RWPE1 (cell line): Measurements from ENCODE around the gene CDK5RAP2.

Experiments
- CTCF ChIA-PET: fragments of 350-600 bp; sonication (Branson Sonifier 250); formaldehyde crosslinking; extraction: SDS; loops from one replicate; lab custom pipeline; 2021; lab: Yijun Ruan, JAX
- POLR2A ChIA-PET: fragments of 400-600 bp; formaldehyde crosslinking; extraction: SDS; loops from one replicate; lab custom pipeline; 2020; ENCODE audit warnings: antibody characterized with exemption; ENCODE audit not compliant: low non-redundant PET; lab: Yijun Ruan, JAX
- DNase-seq: peaks from one replicate; pipeline ENCODE4 v3.0.0; 2012; ENCODE audit warnings: low spot score
- H3K27ac ChIP-seq: fragments of 450-650 bp; 2 replicates; pipeline ENCODE4 v1.5.1; 2017
- CTCF ChIP-seq: fragments of 450-650 bp; conservative IDR thresholded peaks from 2 replicates; pipeline ENCODE4 v1.5.1; 2017; ENCODE audit warnings: low read depth, mild to moderate bottlenecking

The CDK5RAP2 gene

GRCh38 chr9:120567081-120567480, 12.9 kb downstream of the CDK5RAP2 start:
- H3K27ac ChIP-seq: no peak overlapping the region
- CTCF ChIA-PET: interaction anchor here (0.6 kb wide), 1 partner anchor 13 kb away, joined by 3 read pairs; no protein-coding TSS in a partner anchor
- TF ChIP-seq CTCF: no peak
- POLR2A ChIA-PET: no interaction called here
- no peak for DNase-seq

GRCh38 chr9:120564589-120564988, 15.4 kb downstream of the CDK5RAP2 start:
- POLR2A ChIA-PET: no interaction called here

DNA sequence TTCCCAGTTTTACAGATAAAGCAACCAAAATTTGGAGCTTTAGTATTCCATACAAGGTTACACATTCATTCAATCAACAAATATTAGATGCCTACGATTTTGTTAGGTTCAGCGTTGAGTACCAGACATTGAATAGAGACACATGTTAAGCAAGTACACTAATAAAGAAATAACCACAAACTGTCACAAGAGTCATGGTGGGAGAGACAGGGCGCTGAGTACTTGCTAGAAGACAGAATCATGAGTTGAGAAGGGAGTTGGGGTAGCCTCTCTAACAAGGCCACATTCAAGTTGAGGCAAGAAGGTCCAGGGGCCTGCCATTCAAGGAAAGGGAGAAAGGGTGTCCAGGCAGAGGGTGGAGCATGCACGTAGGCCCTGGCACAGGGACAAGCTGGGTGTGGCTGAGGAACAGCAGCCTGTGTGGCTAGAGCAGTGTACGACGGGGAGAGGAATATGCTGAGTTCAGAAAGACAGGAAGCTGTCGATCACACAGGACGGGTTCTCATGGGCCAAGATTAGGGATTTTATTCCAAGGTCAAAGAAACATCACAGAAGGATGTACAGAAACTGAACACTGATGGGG, 17.0 kb downstream of the CDK5RAP2 start:
- ChIA-PET CTCF (no interaction called here), POLR2A (no interaction called here)
- no peak for TF ChIP-seq CTCF
- DNase-seq: no peak
- H3K27ac ChIP-seq: no peak overlapping the region

More at GRCh38 chr9:120564589-120564988, 15.4 kb downstream of the CDK5RAP2 start:
- CTCF ChIA-PET: no interaction called here
- DNase-seq: no peak
- TF ChIP-seq CTCF: no peak
- no peak overlapping the region for H3K27ac ChIP-seq

DNA sequence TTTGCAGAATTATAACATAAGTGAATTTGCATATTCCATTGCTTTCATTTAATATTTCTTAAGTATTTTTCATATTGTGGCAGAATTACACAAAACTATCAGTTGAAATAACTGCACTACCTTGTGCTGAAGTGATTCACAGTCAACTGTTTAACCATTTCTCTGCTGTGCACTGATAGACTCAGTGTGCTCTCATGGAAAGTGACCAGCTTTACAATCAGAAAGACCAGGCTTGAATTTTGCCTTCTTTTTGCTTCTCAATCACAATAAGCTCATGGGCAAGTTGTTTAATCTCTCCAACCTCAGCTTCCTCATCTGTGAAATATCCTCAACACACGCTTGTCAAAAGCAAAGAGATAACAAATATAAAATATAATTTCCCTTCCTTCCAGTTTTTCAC, 18.3 kb downstream of the CDK5RAP2 start:
- TF ChIP-seq CTCF: no peak
- POLR2A ChIA-PET: no interaction called here
- H3K27ac ChIP-seq: no peak overlapping the region
- no peak for DNase-seq
- CTCF ChIA-PET: interaction anchor here (0.6 kb wide), 1 partner anchor 9 kb away, joined by 5 read pairs; no protein-coding TSS in a partner anchor

DNA sequence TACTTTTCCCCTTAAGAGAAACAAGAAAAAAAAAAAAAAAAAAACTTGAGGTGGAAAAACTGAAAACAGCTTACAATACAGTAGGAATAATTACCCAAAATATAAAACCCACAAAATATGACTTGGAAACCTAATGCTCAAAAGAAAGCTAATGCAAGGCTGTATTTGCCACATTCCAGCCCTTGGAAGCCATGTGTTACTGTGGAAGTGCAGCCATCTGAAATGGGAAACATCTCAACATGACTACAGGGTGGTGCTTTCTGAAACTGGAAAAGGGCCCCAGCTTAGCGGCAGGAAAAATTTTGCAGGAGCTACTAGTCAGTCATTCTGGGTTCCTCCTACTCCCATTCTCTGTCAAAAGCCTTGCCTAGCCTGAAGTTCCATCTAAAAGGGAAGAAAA, 20.4 kb downstream of the CDK5RAP2 start:
- no peak for DNase-seq
- ChIA-PET POLR2A (no interaction called here), CTCF (no interaction called here)
- no peak overlapping the region for H3K27ac ChIP-seq
- TF ChIP-seq CTCF: no peak

- TF ChIP-seq CTCF: no peak
- CTCF ChIA-PET: interaction anchor here (0.5 kb wide), 1 partner anchor 185 kb away, joined by 4 read pairs; no protein-coding TSS in a partner anchor
Measured at GRCh38 chr9:120558454-120558853, 21.5 kb downstream of the CDK5RAP2 start.

More at GRCh38 chr9:120558454-120558853, 21.5 kb downstream of the CDK5RAP2 start:
- DNase-seq: no peak
- POLR2A ChIA-PET: no interaction called here
- H3K27ac ChIP-seq: no peak overlapping the region
